GM21786 (cell line): ENCODE data around the gene IFT27.

Experiments
- ATAC-seq: cut with Tn5 transposase; IDR thresholded peaks from one replicate; pipeline ENCODE4 v1.9.1; 2021; ENCODE audit not compliant: unreplicated experiment

Gene IFT27

GRCh38 chr22:36775964-36776669 lies at the start of gene IFT27:
Gene IFT27 (minus strand): TSS chr22:36776119. CDS start chr22:36775707, 412 bp downstream.
- ATAC-seq = peak; percentile 90

- ATAC-seq = no peak
These were observed 48.7 kb upstream of the IFT27 start for GRCh38 chr22:36824655-36825054.

GRCh38 chr22:36823186-36823839 lies 47.4 kb upstream of the IFT27 start:
- ATAC-seq = no peak

GRCh38 chr22:36822581-36822980 lies 46.7 kb upstream of the IFT27 start:
- no peak for ATAC-seq

GRCh38 chr22:36819112-36819511 lies 43.2 kb upstream of the IFT27 start:
- ATAC-seq = no peak

- ATAC-seq = no peak
These were observed 42.2 kb upstream of the IFT27 start for GRCh38 chr22:36818010-36818642.

GRCh38 chr22:36817525-36817848 lies 41.6 kb upstream of the IFT27 start:
- ATAC-seq = no peak

GRCh38 chr22:36816636-36817524 lies 41.0 kb upstream of the IFT27 start, which contains the start of gene PVALB:
Gene PVALB (minus strand): TSS chr22:36817035. CDS start chr22:36817005, 30 bp downstream.
- no peak for ATAC-seq

GRCh38 chr22:36816339-36816635 lies 40.4 kb upstream of the IFT27 start:
- ATAC-seq = no peak

- no peak for ATAC-seq
These were observed 39.8 kb upstream of the IFT27 start for GRCh38 chr22:36815558-36816338.

- no peak for ATAC-seq
These were observed 38.9 kb upstream of the IFT27 start for GRCh38 chr22:36814801-36815200.

- no peak for ATAC-seq
These were observed 35.3 kb upstream of the IFT27 start for GRCh38 chr22:36811094-36811800.

GRCh38 chr22:36809351-36809750 lies 33.4 kb upstream of the IFT27 start:
- no peak for ATAC-seq

- no peak for ATAC-seq
These were observed 32.9 kb upstream of the IFT27 start for GRCh38 chr22:36808721-36809344.

GRCh38 chr22:36807627-36808026 lies 31.7 kb upstream of the IFT27 start:
- ATAC-seq = no peak

- no peak for ATAC-seq
These were observed 30.9 kb upstream of the IFT27 start for GRCh38 chr22:36806835-36807234.

GRCh38 chr22:36803358-36803757 lies 27.4 kb upstream of the IFT27 start:
- no peak for ATAC-seq

GRCh38 chr22:36798674-36799066 lies 22.8 kb upstream of the IFT27 start:
- no peak for ATAC-seq

GRCh38 chr22:36797911-36798673 lies 22.2 kb upstream of the IFT27 start:
- no peak for ATAC-seq
